Measurements from ENCODE around the gene USH2A.

Gene USH2A

DNA sequence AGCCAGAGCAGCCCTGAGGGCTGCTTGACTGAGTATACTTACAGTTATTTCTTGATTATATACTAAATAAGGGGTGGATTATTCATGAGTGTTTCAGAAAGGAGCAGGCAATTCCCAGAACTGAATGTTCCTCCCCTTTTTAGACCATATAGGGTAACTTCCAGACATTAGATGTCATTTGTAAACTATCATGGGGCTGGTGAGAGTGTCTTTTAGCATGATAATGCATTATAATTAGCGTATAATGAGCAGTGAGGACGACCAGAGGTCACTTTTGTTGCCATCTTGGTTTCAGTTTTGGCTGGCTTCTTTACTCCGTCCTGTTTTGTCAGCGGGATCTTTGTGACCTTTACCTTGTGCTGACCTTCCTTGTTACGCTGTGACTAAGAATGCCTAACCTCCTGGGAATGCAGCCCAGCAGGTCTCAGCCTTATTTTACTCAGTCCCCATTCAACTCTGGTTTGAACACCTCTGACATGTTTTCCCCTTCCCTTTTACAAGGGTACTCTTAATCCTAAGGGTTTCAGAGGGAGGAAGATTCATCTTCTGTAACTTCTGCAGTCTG is 840.0 kb downstream of the USH2A start:
- H3K4me3 ChIP-seq (replicated peaks; ENCODE audit: low read depth, low read length): no peak overlapping the region
- no peak for TF ChIP-seq CTCF (IDR thresholded peaks at IDR 0.05; ENCODE audit: low read depth, low read length, missing control alignments)
- DNase-seq (ENCODE audit: extremely low read depth, low read depth): no peak

DNA sequence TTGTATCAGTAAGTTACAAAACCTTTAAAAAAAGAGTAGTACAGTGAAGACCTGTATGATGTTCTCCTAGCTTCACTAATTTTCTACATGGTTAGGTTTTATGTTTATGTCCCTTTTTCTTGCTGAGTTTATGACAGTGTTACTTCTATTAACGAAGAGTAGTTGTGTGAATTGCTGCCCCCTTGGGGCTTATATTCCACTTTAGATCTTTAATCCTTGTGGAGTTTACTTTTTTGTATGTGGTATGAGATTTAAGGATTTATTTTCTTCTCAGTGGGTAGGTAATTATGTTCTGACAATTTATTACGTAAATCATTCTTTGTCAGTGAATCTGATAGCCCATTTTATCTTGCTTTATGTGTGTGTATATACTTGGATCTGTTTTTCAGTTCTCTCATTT is 841.4 kb downstream of the USH2A start:
- TF ChIP-seq CTCF (IDR thresholded peaks at IDR 0.05; ENCODE audit: low read depth, low read length, missing control alignments): peak; percentile 2
- no peak overlapping the region for H3K4me3 ChIP-seq (replicated peaks; ENCODE audit: low read depth, low read length)
- DNase-seq (ENCODE audit: extremely low read depth, low read depth): no peak
